ENCODE results near the gene PRG3. TPM values are rescaled to one million over a fixed set of nuclear protein-coding genes. Genes with fewer than 3 reads are reported as not detected.
"Not testable (repeated sequence)": the region's sequence is repeated elsewhere in the genome, so short reads cannot be mapped to it uniquely, and the experiment has no call there.

Gene PRG3
- total RNA-seq, 2 donors from 2014 or later: not detected

DNA sequence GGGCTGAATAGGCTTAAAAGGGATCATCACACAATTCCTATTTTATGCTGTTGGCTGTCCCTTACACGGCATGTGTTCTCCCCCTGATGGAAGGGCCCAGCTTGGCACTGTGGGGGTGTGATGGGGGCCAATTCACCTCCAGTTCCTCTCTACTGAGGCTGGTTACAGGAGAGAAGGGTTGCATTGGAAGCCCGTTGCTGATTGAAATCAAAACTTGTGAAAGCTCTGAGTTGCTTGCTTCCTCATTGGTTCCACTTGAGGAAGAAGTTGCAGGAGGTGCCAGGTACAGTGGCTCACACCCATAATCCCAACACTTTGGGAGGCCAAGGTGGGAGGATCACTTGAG is 22.8 kb upstream of the PRG3 start:
- no peak for ATAC-seq

GRCh38 chr11:57403003-57403801 is 22.3 kb upstream of the PRG3 start:
- not testable (repeated sequence) for H3K27me3 Mint-ChIP-seq; H3K9me3 Mint-ChIP-seq; H3K4me3 Mint-ChIP-seq; ATAC-seq; DNase-seq (ENCODE audit: low spot score)
- peaks cover 22 to 29% of the 10 kb centered on the region in 2 donors for H3K4me1 Mint-ChIP-seq (ENCODE audit: low read depth in 2 of 2)
- H3K27ac Mint-ChIP-seq: peak overlapping the region in 1 of 2 donors; percentile 18
- peaks cover 17% of the 10 kb centered on the region for H3K36me3 Mint-ChIP-seq

More for the DNA sequence above, 22.8 kb upstream of the PRG3 start:
- no peaks in the 10 kb centered on the region for H3K9me3 Mint-ChIP-seq
- no peak overlapping the region for H3K4me3 Mint-ChIP-seq
- peaks cover 22 to 29% of the 10 kb centered on the region in 2 donors for H3K4me1 Mint-ChIP-seq (ENCODE audit: low read depth in 2 of 2)
- H3K27me3 Mint-ChIP-seq: no peaks in the 10 kb centered on the region
- peaks cover 17% of the 10 kb centered on the region for H3K36me3 Mint-ChIP-seq
- no peak for DNase-seq (ENCODE audit: low spot score)
- H3K27ac Mint-ChIP-seq: no peak overlapping the region

GRCh38 chr11:57402188-57403002 is 21.4 kb upstream of the PRG3 start:
- DNase-seq (ENCODE audit: low spot score) (no peak), ATAC-seq (no peak)
- Mint-ChIP-seq H3K36me3 (peaks cover 10% of the 10 kb centered on the region), H3K4me3 (no peak overlapping the region), H3K27me3 (no peaks in the 10 kb centered on the region), H3K9me3 (no peaks in the 10 kb centered on the region), H3K4me1 (ENCODE audit: low read depth in 2 of 2) (peaks cover 19 to 21% of the 10 kb centered on the region in 2 donors), H3K27ac (peak overlapping the region in 1 of 2 donors; percentile 18)

- H3K4me3 Mint-ChIP-seq: no peak overlapping the region
- H3K36me3 Mint-ChIP-seq: no peaks in the 10 kb centered on the region
- no peaks in the 10 kb centered on the region for H3K27me3 Mint-ChIP-seq
- H3K4me1 Mint-ChIP-seq (ENCODE audit: low read depth in 2 of 2): peaks cover under 1 to 2% of the 10 kb centered on the region in 2 donors
- DNase-seq (ENCODE audit: low spot score) (no peak), ATAC-seq (no peak)
- H3K9me3 Mint-ChIP-seq: no peaks in the 10 kb centered on the region
- H3K27ac Mint-ChIP-seq: no peak overlapping the region
These were observed 19.1 kb upstream of the PRG3 start for GRCh38 chr11:57399972-57400578.

- no peaks in the 10 kb centered on the region for H3K9me3 Mint-ChIP-seq
- no peak overlapping the region for H3K27ac Mint-ChIP-seq
- H3K4me3 Mint-ChIP-seq: no peak overlapping the region
- DNase-seq (ENCODE audit: low spot score) (no peak), ATAC-seq (no peak)
- H3K4me1 Mint-ChIP-seq (ENCODE audit: low read depth in 2 of 2): no peaks in the 10 kb centered on the region
- H3K36me3 Mint-ChIP-seq: no peaks in the 10 kb centered on the region
- H3K27me3 Mint-ChIP-seq: no peaks in the 10 kb centered on the region
These were observed 18.3 kb upstream of the PRG3 start for GRCh38 chr11:57399221-57399620.

GRCh38 chr11:57397394-57397990 is 16.5 kb upstream of the PRG3 start:
- Mint-ChIP-seq H3K4me3 (no peak overlapping the region), H3K9me3 (no peaks in the 10 kb centered on the region), H3K36me3 (no peaks in the 10 kb centered on the region), H3K4me1 (ENCODE audit: low read depth in 2 of 2) (no peaks in the 10 kb centered on the region), H3K27me3 (peaks cover 0 to 1% of the 10 kb centered on the region in 2 donors), H3K27ac (no peak overlapping the region)
- ATAC-seq: no peak
- no peak for DNase-seq (ENCODE audit: low spot score)

- Mint-ChIP-seq H3K4me1 (ENCODE audit: low read depth in 2 of 2) (no peaks in the 10 kb centered on the region), H3K36me3 (no peaks in the 10 kb centered on the region), H3K27me3 (peaks cover 0 to 6% of the 10 kb centered on the region in 2 donors), H3K9me3 (no peaks in the 10 kb centered on the region), H3K4me3 (no peak overlapping the region), H3K27ac (no peak overlapping the region)
- ATAC-seq (no peak), DNase-seq (ENCODE audit: low spot score) (no peak)
These were observed 15.8 kb upstream of the PRG3 start for GRCh38 chr11:57396744-57397143.

DNA sequence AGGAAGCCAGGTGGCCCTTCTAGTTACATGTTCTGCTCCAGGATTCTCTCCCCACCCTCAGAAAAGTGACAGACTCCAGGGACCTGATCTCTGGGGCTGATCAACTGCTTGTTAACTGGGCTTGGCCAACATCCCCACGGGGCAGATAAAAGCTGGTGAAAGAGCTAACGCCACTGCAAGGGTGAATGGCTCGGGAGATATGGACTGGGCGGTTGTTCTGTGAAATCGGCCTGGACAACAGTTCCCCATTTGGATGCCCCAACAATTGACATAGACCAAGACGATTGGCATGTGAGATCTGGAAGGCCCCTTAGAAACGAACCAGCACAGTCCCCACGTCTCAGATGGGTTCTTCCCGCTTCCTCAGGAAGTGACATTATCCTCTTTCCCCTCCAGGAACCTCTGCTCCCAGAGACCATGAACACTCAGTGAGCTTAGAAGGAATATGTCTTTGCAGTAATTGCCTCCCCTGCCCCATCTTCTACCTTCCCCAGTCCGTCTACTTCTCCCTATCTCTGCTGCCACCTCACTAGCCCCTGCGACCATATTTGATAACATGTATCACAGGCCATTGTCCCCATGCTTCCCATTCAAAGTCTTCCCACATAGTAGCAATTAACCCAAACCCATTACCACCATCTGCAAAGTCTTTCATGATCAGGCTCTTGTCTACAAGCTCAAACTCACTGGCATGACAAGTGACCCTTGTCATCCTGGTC is 15.1 kb upstream of the PRG3 start:
- Mint-ChIP-seq H3K4me1 (ENCODE audit: low read depth in 2 of 2) (no peaks in the 10 kb centered on the region), H3K27me3 (peaks cover 0 to 6% of the 10 kb centered on the region in 2 donors), H3K27ac (no peak overlapping the region), H3K9me3 (no peaks in the 10 kb centered on the region), H3K36me3 (no peaks in the 10 kb centered on the region), H3K4me3 (no peak overlapping the region)
- DNase-seq (ENCODE audit: low spot score): no peak
- ATAC-seq: no peak

GRCh38 chr11:57394203-57394965 is 13.4 kb upstream of the PRG3 start:
- Mint-ChIP-seq H3K4me1 (ENCODE audit: low read depth in 2 of 2) (peaks cover 0 to 4% of the 10 kb centered on the region in 2 donors), H3K4me3 (no peak overlapping the region), H3K9me3 (no peaks in the 10 kb centered on the region), H3K27ac (no peak overlapping the region), H3K36me3 (no peaks in the 10 kb centered on the region), H3K27me3 (peaks cover 6 to 10% of the 10 kb centered on the region in 2 donors)
- DNase-seq (ENCODE audit: low spot score) (no peak), ATAC-seq (no peak)

- no peaks in the 10 kb centered on the region for H3K9me3 Mint-ChIP-seq
- H3K4me1 Mint-ChIP-seq (ENCODE audit: low read depth in 2 of 2): peaks cover 0 to 5% of the 10 kb centered on the region in 2 donors
- H3K27me3 Mint-ChIP-seq: peaks cover 9 to 13% of the 10 kb centered on the region in 2 donors
- no peak for DNase-seq (ENCODE audit: low spot score)
- ATAC-seq: no peak
- no peak overlapping the region for H3K4me3 Mint-ChIP-seq
- no peak overlapping the region for H3K27ac Mint-ChIP-seq
- no peaks in the 10 kb centered on the region for H3K36me3 Mint-ChIP-seq
These were observed 11.8 kb upstream of the PRG3 start for GRCh38 chr11:57392763-57393105.

DNA sequence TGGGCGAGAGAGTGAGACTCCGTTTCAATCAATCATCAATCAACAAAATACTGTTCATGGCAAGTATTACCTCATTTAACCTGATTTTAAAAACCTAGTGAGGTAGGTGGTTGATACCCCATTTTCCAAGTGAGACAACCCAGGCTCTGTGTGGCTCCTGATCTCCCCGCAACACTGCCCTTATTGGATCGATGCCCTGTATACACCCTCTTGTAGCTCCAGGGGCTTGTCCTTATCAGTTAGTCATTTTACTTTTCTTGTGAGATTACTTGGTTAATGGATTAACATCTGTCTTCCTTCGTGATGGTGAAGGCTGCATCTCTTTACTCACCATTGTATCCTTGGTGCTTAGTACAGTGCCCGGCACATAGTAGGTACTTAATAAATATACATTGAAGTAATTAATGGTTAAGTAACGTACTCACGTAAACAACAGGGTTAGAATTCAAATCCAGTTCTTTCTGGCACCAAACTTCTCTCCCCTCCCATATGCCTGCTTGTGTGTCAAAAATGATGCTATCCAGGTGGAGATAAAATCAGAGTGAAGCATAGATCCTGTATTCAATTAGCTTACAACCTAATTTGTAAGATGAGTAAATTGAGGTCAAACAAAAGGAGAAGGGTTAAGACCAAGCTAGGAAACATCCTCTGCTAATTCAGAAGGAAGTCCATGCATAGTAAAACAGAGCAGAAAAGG is 11.3 kb upstream of the PRG3 start:
- Mint-ChIP-seq H3K4me3 (no peak overlapping the region), H3K4me1 (ENCODE audit: low read depth in 2 of 2) (peaks cover 0 to 5% of the 10 kb centered on the region in 2 donors), H3K27me3 (peaks cover 9 to 13% of the 10 kb centered on the region in 2 donors), H3K9me3 (no peaks in the 10 kb centered on the region), H3K36me3 (no peaks in the 10 kb centered on the region), H3K27ac (no peak overlapping the region)
- ATAC-seq: no peak
- no peak for DNase-seq (ENCODE audit: low spot score)

DNA sequence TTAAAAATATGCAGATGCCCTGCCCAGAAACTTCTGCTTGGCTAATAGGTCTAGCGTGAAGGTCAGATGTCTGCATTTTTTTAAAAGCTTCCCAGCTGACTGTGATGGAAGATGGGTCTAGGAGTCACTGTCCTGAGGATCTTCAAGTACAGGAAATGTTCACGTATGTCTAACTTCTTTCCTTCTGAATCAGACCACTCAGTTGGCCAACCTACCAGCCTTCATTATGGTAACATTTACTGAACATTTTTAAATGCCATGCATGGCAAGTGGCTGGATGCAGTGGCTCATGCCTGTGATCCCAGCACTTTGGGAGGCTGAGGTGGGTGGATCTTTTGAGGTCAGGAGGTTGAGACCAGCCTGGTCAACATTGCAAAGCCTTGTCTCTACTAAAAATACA is 10.6 kb upstream of the PRG3 start:
- no peak for ATAC-seq
- Mint-ChIP-seq H3K36me3 (no peaks in the 10 kb centered on the region), H3K4me3 (no peak overlapping the region), H3K9me3 (no peaks in the 10 kb centered on the region), H3K27ac (no peak overlapping the region), H3K27me3 (peaks cover 9 to 13% of the 10 kb centered on the region in 2 donors), H3K4me1 (ENCODE audit: low read depth in 2 of 2) (peaks cover 0 to 5% of the 10 kb centered on the region in 2 donors)
- no peak for DNase-seq (ENCODE audit: low spot score)
